IgD-negative memory B cell (primary cell): ENCODE measurements around the gene FBN1. TPM values are rescaled to one million over a fixed set of nuclear protein-coding genes. Genes with fewer than 3 reads are reported as not detected.

Source experiments
- H3K27ac Mint-ChIP-seq, 3 donors: one replicate each; pipeline ENCODE4 v1.8.0; 2020 to 2022; ENCODE audit warnings: mild to moderate bottlenecking in 3 of 3, mixed read lengths in 3 of 3, moderate library complexity in 1 of 3
- H3K27me3 Mint-ChIP-seq: one replicate; pipeline ENCODE4 v1.8.0; 2021; ENCODE audit warnings: mixed read lengths
- H3K36me3 Mint-ChIP-seq: one replicate; pipeline ENCODE4 v1.8.0; 2020; ENCODE audit warnings: mild to moderate bottlenecking, mixed read lengths
- H3K4me1 Mint-ChIP-seq, 3 donors: one replicate each; pipeline ENCODE4 v1.8.0; 2020 to 2022; ENCODE audit warnings: mixed read lengths in 3 of 3, mild to moderate bottlenecking in 1 of 3
- H3K4me3 Mint-ChIP-seq, 4 donors: one replicate each; pipeline ENCODE4 v1.8.0; 2020 to 2022; ENCODE audit warnings: mild to moderate bottlenecking in 4 of 4, mixed read lengths in 4 of 4, moderate library complexity in 3 of 4
- H3K9me3 Mint-ChIP-seq, 3 donors: one replicate each; pipeline ENCODE4 v1.8.0; 2020 to 2021; ENCODE audit warnings: mixed read lengths in 3 of 3, mild to moderate bottlenecking in 1 of 3
- polyA plus RNA-seq: library from polyadenylated mRNA; unstranded; fragments of 300-500 nt; fragmentation: Illumina TruSeq; gene quantifications from one replicate; pipeline ENCODE4 v1.2.3, GENCODE V29; 2021

Gene FBN1
- polyA plus RNA-seq, 1 donor from 2014 or later, result not detected

GRCh38 chr15:48427960-48428547, 217.5 kb downstream of the FBN1 start:
- Mint-ChIP-seq H3K4me3 (no peak overlapping the region), H3K4me1 (no peaks in the 10 kb centered on the region), H3K27me3 (no peaks in the 10 kb centered on the region), H3K36me3 (peaks cover 4% of the 10 kb centered on the region), H3K27ac (no peak overlapping the region), H3K9me3 (no peaks in the 10 kb centered on the region)

- H3K36me3 Mint-ChIP-seq, result peaks cover 4% of the 10 kb centered on the region
Observed at GRCh38 chr15:48427479-48427878, 218.0 kb downstream of the FBN1 start.

GRCh38 chr15:48426941-48427340, 218.6 kb downstream of the FBN1 start:
- Mint-ChIP-seq H3K36me3 (peaks cover 4% of the 10 kb centered on the region), H3K4me3 (no peak overlapping the region), H3K27ac (no peak overlapping the region), H3K27me3 (no peaks in the 10 kb centered on the region), H3K4me1 (no peaks in the 10 kb centered on the region), H3K9me3 (no peaks in the 10 kb centered on the region)

More at GRCh38 chr15:48427479-48427878, 218.0 kb downstream of the FBN1 start:
- no peak overlapping the region for H3K4me3 Mint-ChIP-seq
- no peaks in the 10 kb centered on the region for H3K9me3 Mint-ChIP-seq
- no peaks in the 10 kb centered on the region for H3K4me1 Mint-ChIP-seq
- no peak overlapping the region for H3K27ac Mint-ChIP-seq
- no peaks in the 10 kb centered on the region for H3K27me3 Mint-ChIP-seq

GRCh38 chr15:48426044-48426443, 219.5 kb downstream of the FBN1 start:
- Mint-ChIP-seq H3K27me3 (no peaks in the 10 kb centered on the region), H3K4me1 (no peaks in the 10 kb centered on the region), H3K36me3 (peaks cover 4% of the 10 kb centered on the region), H3K9me3 (no peaks in the 10 kb centered on the region), H3K27ac (no peak overlapping the region), H3K4me3 (no peak overlapping the region)

GRCh38 chr15:48425051-48425450, 220.5 kb downstream of the FBN1 start:
- Mint-ChIP-seq H3K4me1 (no peaks in the 10 kb centered on the region), H3K27me3 (no peaks in the 10 kb centered on the region), H3K27ac (no peak overlapping the region), H3K36me3 (peaks cover 4% of the 10 kb centered on the region), H3K9me3 (no peaks in the 10 kb centered on the region), H3K4me3 (no peak overlapping the region)

- Mint-ChIP-seq H3K4me3 (no peak overlapping the region), H3K4me1 (no peaks in the 10 kb centered on the region), H3K27ac (no peak overlapping the region), H3K9me3 (no peaks in the 10 kb centered on the region), H3K27me3 (no peaks in the 10 kb centered on the region), H3K36me3 (peaks cover 4% of the 10 kb centered on the region)
Observed at GRCh38 chr15:48423896-48424475, 221.5 kb downstream of the FBN1 start.

- Mint-ChIP-seq H3K27ac (no peak overlapping the region), H3K4me3 (no peak overlapping the region), H3K9me3 (no peaks in the 10 kb centered on the region), H3K4me1 (no peaks in the 10 kb centered on the region), H3K27me3 (no peaks in the 10 kb centered on the region), H3K36me3 (peaks cover 4% of the 10 kb centered on the region)
Observed at GRCh38 chr15:48423342-48423741, 222.2 kb downstream of the FBN1 start.

- H3K27me3 Mint-ChIP-seq, result no peaks in the 10 kb centered on the region
- H3K4me1 Mint-ChIP-seq, result no peaks in the 10 kb centered on the region
- no peaks in the 10 kb centered on the region for H3K9me3 Mint-ChIP-seq
- H3K36me3 Mint-ChIP-seq, result peaks cover 5% of the 10 kb centered on the region
- H3K27ac Mint-ChIP-seq, result no peak overlapping the region
- H3K4me3 Mint-ChIP-seq, result no peak overlapping the region
Observed at GRCh38 chr15:48422401-48422800, 223.1 kb downstream of the FBN1 start.

- H3K27ac Mint-ChIP-seq, result no peak overlapping the region
- no peaks in the 10 kb centered on the region for H3K4me1 Mint-ChIP-seq
- no peak overlapping the region for H3K4me3 Mint-ChIP-seq
- peaks cover 3% of the 10 kb centered on the region for H3K36me3 Mint-ChIP-seq
- no peaks in the 10 kb centered on the region for H3K9me3 Mint-ChIP-seq
- no peaks in the 10 kb centered on the region for H3K27me3 Mint-ChIP-seq
Observed at GRCh38 chr15:48421362-48421761, 224.1 kb downstream of the FBN1 start.

GRCh38 chr15:48419896-48420295, 225.6 kb downstream of the FBN1 start:
- Mint-ChIP-seq H3K36me3 (peaks cover 3% of the 10 kb centered on the region), H3K4me1 (no peaks in the 10 kb centered on the region), H3K9me3 (no peaks in the 10 kb centered on the region), H3K27ac (no peak overlapping the region), H3K4me3 (no peak overlapping the region), H3K27me3 (no peaks in the 10 kb centered on the region)

GRCh38 chr15:48418343-48418742, 227.2 kb downstream of the FBN1 start:
- no peak overlapping the region for H3K27ac Mint-ChIP-seq
- H3K4me3 Mint-ChIP-seq, result no peak overlapping the region
- no peaks in the 10 kb centered on the region for H3K4me1 Mint-ChIP-seq
- H3K27me3 Mint-ChIP-seq, result no peaks in the 10 kb centered on the region
- no peaks in the 10 kb centered on the region for H3K9me3 Mint-ChIP-seq
- H3K36me3 Mint-ChIP-seq, result peaks cover 1% of the 10 kb centered on the region

GRCh38 chr15:48416301-48416700, 229.2 kb downstream of the FBN1 start:
- no peak overlapping the region for H3K27ac Mint-ChIP-seq
- H3K36me3 Mint-ChIP-seq, result peaks cover 1% of the 10 kb centered on the region
- peaks cover 0 to 1% (median 0%) of the 10 kb centered on the region in 3 donors for H3K9me3 Mint-ChIP-seq
- H3K4me3 Mint-ChIP-seq, result no peak overlapping the region
- peaks cover 3% of the 10 kb centered on the region for H3K27me3 Mint-ChIP-seq
- H3K4me1 Mint-ChIP-seq, result no peaks in the 10 kb centered on the region

- Mint-ChIP-seq H3K27ac (no peak overlapping the region), H3K36me3 (peaks cover 1% of the 10 kb centered on the region), H3K9me3 (peaks cover 0 to 1% (median 0%) of the 10 kb centered on the region in 3 donors), H3K27me3 (peaks cover 3% of the 10 kb centered on the region), H3K4me1 (no peaks in the 10 kb centered on the region), H3K4me3 (no peak overlapping the region)
Observed at GRCh38 chr15:48415036-48415886, 230.2 kb downstream of the FBN1 start.

GRCh38 chr15:48414015-48414414, 231.5 kb downstream of the FBN1 start:
- Mint-ChIP-seq H3K36me3 (peaks cover 1% of the 10 kb centered on the region), H3K4me3 (no peak overlapping the region), H3K27ac (no peak overlapping the region), H3K4me1 (no peaks in the 10 kb centered on the region), H3K27me3 (peaks cover 3% of the 10 kb centered on the region), H3K9me3 (peaks cover 0 to 1% (median 0%) of the 10 kb centered on the region in 3 donors)

GRCh38 chr15:48413304-48413703, 232.2 kb downstream of the FBN1 start:
- Mint-ChIP-seq H3K4me3 (no peak overlapping the region), H3K27me3 (peaks cover 3% of the 10 kb centered on the region), H3K27ac (no peak overlapping the region), H3K4me1 (peaks cover 0 to under 1% (median under 1%) of the 10 kb centered on the region in 3 donors), H3K36me3 (peaks cover 1% of the 10 kb centered on the region), H3K9me3 (peaks cover 0 to 1% (median 0%) of the 10 kb centered on the region in 3 donors)
